ENCODE data around the gene GRK2. TPM values are rescaled to one million over a fixed set of nuclear protein-coding genes. Genes with fewer than 3 reads are reported as not detected.

Gene GRK2
- polyA plus RNA-seq, 1 donor, result 82.5 TPM

DNA sequence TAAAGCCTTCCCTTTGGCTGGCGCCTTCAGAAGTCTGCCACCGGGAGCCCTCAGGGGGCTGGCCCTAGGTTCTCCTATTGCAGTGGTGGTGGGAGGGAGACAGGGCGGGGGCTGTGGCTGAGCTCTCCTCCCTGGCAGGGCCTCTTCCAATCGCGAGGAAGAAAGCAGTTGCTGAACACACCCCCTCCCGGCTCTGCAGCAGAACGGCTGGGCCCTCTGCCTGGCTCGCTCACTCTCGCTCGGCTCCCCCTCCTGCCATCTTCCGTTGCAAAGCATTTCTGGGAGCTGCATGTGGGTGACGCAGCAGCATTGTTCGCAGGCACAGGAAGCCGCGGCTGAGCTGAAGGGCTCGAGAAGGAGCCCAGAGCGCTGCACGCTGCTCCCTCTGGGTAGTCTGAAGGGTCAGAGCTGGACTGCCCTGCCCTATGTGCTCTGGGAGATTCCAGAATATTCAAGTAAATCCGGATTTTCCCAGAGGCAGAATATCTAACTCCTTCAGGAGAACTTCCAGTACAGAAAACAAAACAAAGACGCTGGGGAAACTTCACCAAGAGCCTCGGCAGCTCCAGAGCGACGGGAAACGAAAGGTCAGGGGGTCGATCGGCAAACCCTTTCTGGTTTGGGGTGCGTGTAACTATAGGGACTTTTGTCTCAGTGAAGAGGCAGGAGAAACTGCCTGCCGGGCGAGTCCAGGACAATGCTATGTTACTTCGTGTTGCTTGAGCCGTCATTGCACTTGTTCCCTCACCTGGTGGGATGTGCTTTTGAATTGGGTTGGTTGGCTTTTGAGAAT lies 26.3 kb upstream of the GRK2 start:
- H3K4me1 ChIP-seq (ENCODE audit: control insufficient read depth, insufficient read depth, low read length), result peaks cover 26% of the 10 kb centered on the region
- H3K9me3 ChIP-seq (ENCODE audit: control insufficient read depth, low read depth, low read length), result no peaks in the 10 kb centered on the region
- H3K27ac ChIP-seq (ENCODE audit: low read length), result peak overlapping the region; percentile 83
- no peaks in the 10 kb centered on the region for H3K27me3 ChIP-seq (ENCODE audit: control insufficient read depth, insufficient read depth, low read length)
- peak; percentile 98 to 99 for DNase-seq
- peaks cover 22% of the 10 kb centered on the region for H3K36me3 ChIP-seq (ENCODE audit: control insufficient read depth, insufficient read depth, low read length)
- peak overlapping the region; percentile 56 for H3K4me3 ChIP-seq (ENCODE audit: low read length)
- WGBS (ENCODE audit: insufficient coverage, low lambda C conversion rate), result no CpG with 5 or more reads among the region's 31 CpGs

GRCh38 chr11:67240576-67241389 lies 25.5 kb upstream of the GRK2 start:
- Histone ChIP-seq H3K27ac (ENCODE audit: low read length) (peak overlapping the region; percentile 83), H3K4me1 (ENCODE audit: control insufficient read depth, insufficient read depth, low read length) (peaks cover 26% of the 10 kb centered on the region), H3K4me3 (ENCODE audit: low read length) (peak overlapping the region; percentile 56), H3K36me3 (ENCODE audit: control insufficient read depth, insufficient read depth, low read length) (peaks cover 29% of the 10 kb centered on the region), H3K9me3 (ENCODE audit: control insufficient read depth, low read depth, low read length) (no peaks in the 10 kb centered on the region), H3K27me3 (ENCODE audit: control insufficient read depth, insufficient read depth, low read length) (no peaks in the 10 kb centered on the region)
- peak; percentile 77 to 86 for DNase-seq
- no CpG with 5 or more reads among the region's 16 CpGs for WGBS (ENCODE audit: insufficient coverage, low lambda C conversion rate)

DNA sequence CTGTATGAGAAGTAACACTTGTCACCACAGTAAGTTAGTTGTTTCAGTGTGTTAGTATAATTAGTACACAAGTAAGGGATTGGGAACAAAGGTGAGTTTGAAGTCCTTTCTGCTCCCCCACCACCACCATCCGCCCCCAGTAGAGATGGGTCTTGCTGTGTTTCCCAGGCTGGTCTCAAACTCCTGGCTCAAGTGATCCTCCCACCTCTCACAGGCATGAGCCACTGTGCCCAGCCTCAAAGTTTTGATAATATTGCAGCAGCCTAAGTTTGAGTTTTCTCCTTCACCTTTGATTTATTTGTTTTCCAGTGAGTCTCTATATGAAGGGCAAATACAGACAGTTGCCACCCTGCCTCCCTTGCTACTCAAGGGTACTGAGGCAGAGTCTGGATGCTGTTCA lies 23.7 kb upstream of the GRK2 start:
- H3K9me3 ChIP-seq (ENCODE audit: control insufficient read depth, low read depth, low read length), result no peaks in the 10 kb centered on the region
- no peaks in the 10 kb centered on the region for H3K27me3 ChIP-seq (ENCODE audit: control insufficient read depth, insufficient read depth, low read length)
- H3K36me3 ChIP-seq (ENCODE audit: control insufficient read depth, insufficient read depth, low read length), result peaks cover 41% of the 10 kb centered on the region
- DNase-seq, result no peak
- WGBS (ENCODE audit: insufficient coverage, low lambda C conversion rate), result no CpG with 5 or more reads among the region's 1 CpG
- H3K4me3 ChIP-seq (ENCODE audit: low read length), result no peak overlapping the region
- H3K4me1 ChIP-seq (ENCODE audit: control insufficient read depth, insufficient read depth, low read length), result peaks cover 26% of the 10 kb centered on the region
- no peak overlapping the region for H3K27ac ChIP-seq (ENCODE audit: low read length)

DNA sequence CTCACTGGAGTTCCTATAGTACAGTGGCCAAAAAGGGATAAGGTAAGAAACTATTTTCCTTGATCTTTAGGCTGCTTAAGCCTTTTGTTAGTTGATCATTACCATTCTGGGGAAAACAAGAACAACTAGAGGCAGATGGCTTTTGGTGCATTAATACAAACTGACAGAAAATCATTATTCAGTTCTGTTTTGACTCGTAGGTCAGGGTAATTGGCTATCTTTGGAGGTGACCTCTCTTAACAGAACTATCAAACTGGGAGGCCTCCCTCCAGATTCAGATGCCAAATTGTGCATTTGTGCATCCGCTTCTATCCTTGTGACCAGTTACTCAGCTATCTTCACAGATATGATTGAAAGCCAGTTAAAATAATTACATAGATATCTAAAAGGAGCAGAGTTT lies 23.2 kb upstream of the GRK2 start:
- DNase-seq, result no peak

DNA sequence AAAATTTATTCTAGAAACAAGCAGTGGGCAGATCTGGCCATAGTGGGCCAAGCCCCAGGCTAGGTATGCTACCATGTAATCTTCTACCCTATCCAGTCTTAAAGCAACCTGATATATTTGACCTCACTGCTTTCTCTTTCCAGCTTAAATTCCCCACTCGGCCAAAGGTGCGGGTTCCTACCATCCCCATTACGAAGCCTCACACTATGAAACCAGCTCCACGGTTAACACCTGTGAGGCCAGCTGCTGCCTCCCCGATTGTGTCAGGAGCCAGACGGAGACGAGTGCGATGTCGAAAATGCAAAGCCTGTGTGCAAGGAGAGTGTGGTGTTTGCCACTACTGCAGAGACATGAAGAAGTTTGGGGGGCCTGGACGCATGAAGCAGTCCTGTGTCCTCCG lies 21.2 kb upstream of the GRK2 start:
- H3K27ac ChIP-seq (ENCODE audit: low read length), result no peak overlapping the region
- WGBS (ENCODE audit: insufficient coverage, low lambda C conversion rate), result 100% methylated on average over 5 of the region's 11 CpGs
- peaks cover 64% of the 10 kb centered on the region for H3K36me3 ChIP-seq (ENCODE audit: control insufficient read depth, insufficient read depth, low read length)
- no peak for DNase-seq
- H3K27me3 ChIP-seq (ENCODE audit: control insufficient read depth, insufficient read depth, low read length), result no peaks in the 10 kb centered on the region
- H3K4me3 ChIP-seq (ENCODE audit: low read length), result no peak overlapping the region
- peaks cover 16% of the 10 kb centered on the region for H3K4me1 ChIP-seq (ENCODE audit: control insufficient read depth, insufficient read depth, low read length)
- no peaks in the 10 kb centered on the region for H3K9me3 ChIP-seq (ENCODE audit: control insufficient read depth, low read depth, low read length)

More for the DNA sequence above, 23.2 kb upstream of the GRK2 start:
- Histone ChIP-seq H3K27me3 (ENCODE audit: control insufficient read depth, insufficient read depth, low read length) (no peaks in the 10 kb centered on the region), H3K36me3 (ENCODE audit: control insufficient read depth, insufficient read depth, low read length) (peaks cover 45% of the 10 kb centered on the region), H3K4me3 (ENCODE audit: low read length) (no peak overlapping the region), H3K4me1 (ENCODE audit: control insufficient read depth, insufficient read depth, low read length) (peaks cover 26% of the 10 kb centered on the region), H3K27ac (ENCODE audit: low read length) (no peak overlapping the region), H3K9me3 (ENCODE audit: control insufficient read depth, low read depth, low read length) (no peaks in the 10 kb centered on the region)
- no CpG with 5 or more reads among the region's 2 CpGs for WGBS (ENCODE audit: insufficient coverage, low lambda C conversion rate)

GRCh38 chr11:67247946-67248550 lies 18.2 kb upstream of the GRK2 start:
- Histone ChIP-seq H3K27ac (ENCODE audit: low read length) (no peak overlapping the region), H3K4me1 (ENCODE audit: control insufficient read depth, insufficient read depth, low read length) (no peaks in the 10 kb centered on the region), H3K4me3 (ENCODE audit: low read length) (no peak overlapping the region), H3K9me3 (ENCODE audit: control insufficient read depth, low read depth, low read length) (no peaks in the 10 kb centered on the region), H3K27me3 (ENCODE audit: control insufficient read depth, insufficient read depth, low read length) (no peaks in the 10 kb centered on the region), H3K36me3 (ENCODE audit: control insufficient read depth, insufficient read depth, low read length) (peaks cover 89% of the 10 kb centered on the region)
- 80% methylated on average over 2 of the region's 5 CpGs for WGBS (ENCODE audit: insufficient coverage, low lambda C conversion rate)
- DNase-seq, result no peak

- no peak overlapping the region for H3K27ac ChIP-seq (ENCODE audit: low read length)
- H3K27me3 ChIP-seq (ENCODE audit: control insufficient read depth, insufficient read depth, low read length), result no peaks in the 10 kb centered on the region
- H3K36me3 ChIP-seq (ENCODE audit: control insufficient read depth, insufficient read depth, low read length), result peaks cover 92% of the 10 kb centered on the region
- H3K9me3 ChIP-seq (ENCODE audit: control insufficient read depth, low read depth, low read length), result no peaks in the 10 kb centered on the region
- H3K4me3 ChIP-seq (ENCODE audit: low read length), result no peak overlapping the region
- DNase-seq, result no peak
- H3K4me1 ChIP-seq (ENCODE audit: control insufficient read depth, insufficient read depth, low read length), result no peaks in the 10 kb centered on the region
These were observed 17.6 kb upstream of the GRK2 start for GRCh38 chr11:67248653-67249052.

DNA sequence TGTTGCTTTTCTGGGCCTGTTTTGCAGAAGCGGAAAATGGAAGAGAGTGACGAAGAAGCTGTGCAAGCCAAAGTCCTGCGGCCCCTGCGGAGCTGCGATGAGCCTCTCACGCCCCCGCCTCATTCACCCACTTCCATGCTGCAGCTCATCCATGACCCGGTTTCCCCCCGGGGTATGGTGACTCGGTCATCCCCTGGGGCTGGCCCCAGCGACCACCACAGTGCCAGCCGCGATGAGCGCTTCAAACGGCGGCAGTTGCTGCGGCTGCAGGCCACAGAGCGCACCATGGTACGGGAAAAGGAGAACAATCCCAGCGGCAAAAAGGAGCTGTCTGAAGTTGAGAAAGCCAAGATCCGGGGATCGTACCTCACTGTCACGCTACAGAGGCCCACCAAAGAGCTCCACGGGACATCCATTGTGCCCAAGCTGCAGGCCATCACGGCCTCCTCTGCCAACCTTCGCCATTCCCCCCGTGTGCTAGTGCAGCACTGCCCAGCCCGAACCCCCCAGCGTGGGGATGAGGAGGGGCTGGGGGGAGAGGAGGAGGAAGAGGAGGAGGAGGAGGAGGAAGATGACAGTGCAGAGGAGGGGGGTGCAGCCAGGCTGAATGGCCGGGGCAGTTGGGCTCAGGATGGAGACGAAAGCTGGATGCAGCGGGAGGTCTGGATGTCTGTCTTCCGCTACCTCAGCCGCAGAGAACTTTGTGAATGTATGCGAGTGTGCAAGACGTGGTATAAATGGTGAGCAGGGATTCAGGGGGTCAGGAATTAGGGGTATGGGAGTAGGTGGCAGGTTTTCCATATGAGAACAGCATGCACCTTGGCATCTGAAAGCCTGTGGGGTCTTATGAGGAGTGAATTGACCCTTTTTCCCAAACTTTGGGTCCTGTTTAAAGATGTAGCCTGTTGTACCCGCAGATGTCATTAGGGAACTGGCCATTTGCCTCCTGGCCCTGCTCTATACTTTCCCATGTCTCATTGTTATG lies 15.9 kb upstream of the GRK2 start:
- Histone ChIP-seq H3K27me3 (ENCODE audit: control insufficient read depth, insufficient read depth, low read length) (no peaks in the 10 kb centered on the region), H3K9me3 (ENCODE audit: control insufficient read depth, low read depth, low read length) (no peaks in the 10 kb centered on the region), H3K36me3 (ENCODE audit: control insufficient read depth, insufficient read depth, low read length) (peaks cover 94% of the 10 kb centered on the region), H3K4me3 (ENCODE audit: low read length) (no peak overlapping the region), H3K27ac (ENCODE audit: low read length) (no peak overlapping the region), H3K4me1 (ENCODE audit: control insufficient read depth, insufficient read depth, low read length) (no peaks in the 10 kb centered on the region)
- 90% methylated on average over 2 of the region's 37 CpGs for WGBS (ENCODE audit: insufficient coverage, low lambda C conversion rate)
- DNase-seq, result no peak

DNA sequence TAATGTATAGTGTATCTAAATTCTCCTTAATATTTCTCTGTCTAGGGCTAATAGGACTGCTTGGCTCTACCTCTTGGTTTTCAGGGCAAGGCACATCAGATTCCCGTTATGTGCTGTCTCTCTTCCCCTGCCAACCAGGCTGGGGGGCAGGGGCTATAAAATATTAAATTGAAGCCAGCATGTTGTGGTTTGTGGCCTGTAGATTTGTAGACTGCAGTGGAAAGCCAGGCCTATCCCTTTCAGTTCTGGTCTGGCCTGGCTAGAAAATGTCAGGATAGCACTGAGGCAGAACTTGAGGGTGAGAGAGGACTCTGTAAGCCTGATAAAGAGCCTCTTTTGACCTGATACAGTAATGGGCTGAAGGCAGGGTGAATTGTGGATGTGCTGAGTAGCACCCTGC lies 14.4 kb upstream of the GRK2 start:
- no peak for DNase-seq
- no peaks in the 10 kb centered on the region for H3K27me3 ChIP-seq (ENCODE audit: control insufficient read depth, insufficient read depth, low read length)
- no peak overlapping the region for H3K4me3 ChIP-seq (ENCODE audit: low read length)
- WGBS (ENCODE audit: insufficient coverage, low lambda C conversion rate), result no CpG with 5 or more reads among the region's 1 CpG
- H3K4me1 ChIP-seq (ENCODE audit: control insufficient read depth, insufficient read depth, low read length), result no peaks in the 10 kb centered on the region
- H3K9me3 ChIP-seq (ENCODE audit: control insufficient read depth, low read depth, low read length), result no peaks in the 10 kb centered on the region
- no peak overlapping the region for H3K27ac ChIP-seq (ENCODE audit: low read length)
- H3K36me3 ChIP-seq (ENCODE audit: control insufficient read depth, insufficient read depth, low read length), result peaks cover 97% of the 10 kb centered on the region

Data from large intestine (tissue), 3 donors.